Mesothelial cell of epicardium (in vitro differentiated cells): ENCODE data around the gene RPL35. TPM values are rescaled to one million over a fixed set of nuclear protein-coding genes. Genes with fewer than 3 reads are reported as not detected.

Experiments
- DNase-seq, 2 experiments: peaks; one replicate each; pipeline ENCODE4 v3.0.0; 2021; ENCODE audit warnings: low spot score in 2 of 2; ENCODE audit not compliant: unreplicated experiment in 2 of 2
- H3K27ac Mint-ChIP-seq: 2 replicates; pipeline ENCODE4 v1.8.0; 2021; ENCODE audit warnings: mixed read lengths
- H3K27me3 Mint-ChIP-seq: 2 replicates; pipeline ENCODE4 v1.8.0; 2021; ENCODE audit warnings: low read depth, mixed read lengths
- H3K36me3 Mint-ChIP-seq: 2 replicates; pipeline ENCODE4 v1.8.0; 2021; ENCODE audit warnings: mixed read lengths
- H3K4me1 Mint-ChIP-seq: 2 replicates; pipeline ENCODE4 v1.8.0; 2021; ENCODE audit warnings: mixed read lengths
- H3K4me3 Mint-ChIP-seq: 2 replicates; pipeline ENCODE4 v1.8.0; 2021; ENCODE audit warnings: mild to moderate bottlenecking, moderate library complexity, mixed read lengths
- H3K9me3 Mint-ChIP-seq: 2 replicates; pipeline ENCODE4 v1.8.0; 2021; ENCODE audit warnings: mixed read lengths
- CTCF ChIP-seq: fragments of 200-600 bp; sonication (generic); IDR thresholded peaks from one replicate; pipeline ENCODE4 v1.5.0; 2021; ENCODE audit warnings: antibody characterized with exemption; ENCODE audit not compliant: unreplicated experiment
- total RNA-seq: library from RNA; stranded (reverse); gene quantifications from 3 replicates; pipeline ENCODE4 v1.2.1, GENCODE V29; 2021

RPL35 gene
- total RNA-seq, 1 donor from 2014 or later: 1,103 TPM

GRCh38 chr9:124812441-124812876 lies 49.3 kb downstream of the RPL35 start:
- no peak for TF ChIP-seq CTCF
- H3K36me3 Mint-ChIP-seq: peaks cover 2% of the 10 kb centered on the region
- DNase-seq: peak in 1 of 2 experiments; percentile 54
- peaks cover 45% of the 10 kb centered on the region for H3K4me1 Mint-ChIP-seq
- H3K4me3 Mint-ChIP-seq: peak overlapping the region; percentile 10
- no peaks in the 10 kb centered on the region for H3K27me3 Mint-ChIP-seq
- peak overlapping the region; percentile 99 for H3K27ac Mint-ChIP-seq
- no peaks in the 10 kb centered on the region for H3K9me3 Mint-ChIP-seq

- peaks cover 2% of the 10 kb centered on the region for H3K36me3 Mint-ChIP-seq
- H3K4me3 Mint-ChIP-seq: peak overlapping the region; percentile 36
- no peak for TF ChIP-seq CTCF
- no peaks in the 10 kb centered on the region for H3K27me3 Mint-ChIP-seq
- H3K9me3 Mint-ChIP-seq: no peaks in the 10 kb centered on the region
- DNase-seq: peak in 1 of 2 experiments; percentile 64
- H3K4me1 Mint-ChIP-seq: peaks cover 42% of the 10 kb centered on the region
- peak overlapping the region; percentile 99 for H3K27ac Mint-ChIP-seq
Measured at GRCh38 chr9:124810663-124811355, 50.9 kb downstream of the RPL35 start.

GRCh38 chr9:124809741-124810500 lies 51.8 kb downstream of the RPL35 start:
- no peaks in the 10 kb centered on the region for H3K9me3 Mint-ChIP-seq
- peaks cover 42% of the 10 kb centered on the region for H3K4me1 Mint-ChIP-seq
- peak overlapping the region; percentile 99 for H3K27ac Mint-ChIP-seq
- no peak for TF ChIP-seq CTCF
- H3K36me3 Mint-ChIP-seq: peaks cover 3% of the 10 kb centered on the region
- DNase-seq: no peak
- H3K4me3 Mint-ChIP-seq: no peak overlapping the region
- H3K27me3 Mint-ChIP-seq: no peaks in the 10 kb centered on the region

- no peak for DNase-seq
- H3K27ac Mint-ChIP-seq: peak overlapping the region; percentile 84
- H3K27me3 Mint-ChIP-seq: no peaks in the 10 kb centered on the region
- H3K4me3 Mint-ChIP-seq: no peak overlapping the region
- no peaks in the 10 kb centered on the region for H3K9me3 Mint-ChIP-seq
- no peak for TF ChIP-seq CTCF
- H3K36me3 Mint-ChIP-seq: peaks cover 3% of the 10 kb centered on the region
- peaks cover 41% of the 10 kb centered on the region for H3K4me1 Mint-ChIP-seq
Measured at GRCh38 chr9:124809211-124809610, 52.5 kb downstream of the RPL35 start.

GRCh38 chr9:124808246-124808956 lies 53.4 kb downstream of the RPL35 start:
- DNase-seq: no peak
- H3K27me3 Mint-ChIP-seq: no peaks in the 10 kb centered on the region
- H3K9me3 Mint-ChIP-seq: no peaks in the 10 kb centered on the region
- H3K4me1 Mint-ChIP-seq: peaks cover 35% of the 10 kb centered on the region
- peaks cover 3% of the 10 kb centered on the region for H3K36me3 Mint-ChIP-seq
- peak overlapping the region; percentile 68 for H3K27ac Mint-ChIP-seq
- TF ChIP-seq CTCF: no peak
- H3K4me3 Mint-ChIP-seq: no peak overlapping the region

Other genes starting within 250 kb of the RPL35 start
- gene NR6A1, start 90.6 kb downstream of the RPL35 start, total RNA-seq: 5.2 to 6.2 TPM (median 5.9 TPM) in 3 replicates
- 36.1 to 37.4 TPM (median 37.1 TPM) in 3 replicates for gene OLFML2A, start 84.8 kb downstream of the RPL35 start, total RNA-seq
- not detected in 3 replicates for gene WDR38, start 8.5 kb downstream of the RPL35 start, total RNA-seq
- 26.1 to 28.5 TPM (median 28.0 TPM) in 3 replicates for gene ARPC5L, start 173 bp upstream of the RPL35 start, total RNA-seq
- 19.8 to 23.6 TPM (median 23.4 TPM) in 3 replicates for gene GOLGA1, start 79.1 kb upstream of the RPL35 start, total RNA-seq